Thoracic aorta (tissue), 2 donors: Measurements from ENCODE around the gene CCDC92. TPM values are rescaled to one million over a fixed set of nuclear protein-coding genes. Genes with fewer than 3 reads are reported as not detected.

Experiments
- ATAC-seq: fragments of 150-250 bp; one replicate; pipeline ENCODE4 v1.8.0; 2017; ENCODE audit warnings: low read depth; ENCODE audit not compliant: insufficient number of reproducible peaks, low FRiP score
- DNase-seq: peaks from one replicate; pipeline ENCODE4 v3.0.0-alpha.2; 2020; ENCODE audit warnings: low spot score
- H3K27ac ChIP-seq, 2 donors: fragments of 200-600 bp; sonication (generic); 1 replicate in 1 of 2; 2 replicates in 1 of 2; pipeline ENCODE4 v1.5.1; 2016; ENCODE audit warnings: mild to moderate bottlenecking in 2 of 2, moderate library complexity in 2 of 2
- H3K27me3 ChIP-seq: fragments of 200-600 bp; sonication (generic); replicated peaks from 2 replicates; pipeline ENCODE4 v1.6.0; 2016; ENCODE audit warnings: mild to moderate bottlenecking; ENCODE audit not compliant: insufficient read depth
- H3K36me3 ChIP-seq: fragments of 200-600 bp; sonication (generic); one replicate; pipeline ENCODE4 v1.5.1; 2016
- H3K4me1 ChIP-seq, 2 donors: fragments of 200-600 bp; sonication (generic); 1 replicate in 1 of 2; 2 replicates in 1 of 2; pipeline versions ENCODE4 v1.5.1 to v1.6.0; 2016; ENCODE audit warnings: low read depth in 2 of 2, mild to moderate bottlenecking in 1 of 2; ENCODE audit not compliant: control insufficient read depth in 1 of 2
- H3K4me3 ChIP-seq: fragments of 200-600 bp; sonication (generic); 2 replicates; pipeline ENCODE4 v1.5.1; 2016; ENCODE audit warnings: mild to moderate bottlenecking
- H3K9me3 ChIP-seq: fragments of 200-600 bp; sonication (generic); 2 replicates; pipeline ENCODE4 v1.5.1; 2016
- total RNA-seq, 2 donors: library from RNA; depleted of rRNA; stranded (reverse); fragments of >200 nt; gene quantifications; one replicate each; pipeline versions ENCODE4 v1.1.0 to v1.2.3, GENCODE V29; 2016
- TF ChIP-seq, protein P1 (sequence below): fragments of 200-600 bp; sonication (generic); IDR thresholded peaks from one replicate; pipeline ENCODE4 v1.5.1; 2019; ENCODE audit warnings: antibody characterized with exemption

The CCDC92 gene
- total RNA-seq, 2 donors from 2014 or later = 34.4 to 58.9 TPM

DNA sequence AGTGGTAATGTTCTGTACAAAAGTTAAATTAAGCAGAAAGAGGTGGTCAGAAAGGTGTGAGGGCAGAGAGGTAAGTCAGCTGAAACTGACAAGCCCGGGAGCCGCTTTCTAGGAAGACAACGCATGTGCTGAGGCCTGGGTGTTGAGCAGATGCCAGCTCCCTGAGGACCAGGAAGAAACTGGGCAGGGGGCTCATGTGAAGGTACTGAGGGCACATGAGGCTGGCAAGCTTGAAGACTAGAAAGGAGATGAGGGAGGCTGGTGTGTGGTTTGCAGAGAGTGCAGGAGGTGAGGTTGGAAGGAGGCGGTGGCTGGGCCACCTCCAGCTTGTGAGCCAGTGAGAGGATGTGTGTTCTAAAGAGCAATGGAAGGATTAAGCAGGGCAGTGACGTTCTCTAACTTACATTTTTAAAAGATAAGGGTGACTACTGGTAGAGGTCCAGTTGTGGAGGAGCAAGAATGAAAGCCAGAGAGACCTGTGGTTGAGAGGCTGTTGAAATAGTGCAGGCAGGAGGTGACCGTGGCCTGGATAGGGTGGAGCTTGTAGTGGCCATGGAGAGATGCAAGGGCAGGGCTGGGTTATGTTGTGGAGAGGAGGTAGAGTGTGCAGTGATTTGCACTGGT lies 29.5 kb upstream of the CCDC92 start:
- no peaks in the 10 kb centered on the region for H3K4me1 ChIP-seq
- no peak overlapping the region for H3K27ac ChIP-seq
- no peak for DNase-seq
- TF ChIP-seq, protein P1, sequence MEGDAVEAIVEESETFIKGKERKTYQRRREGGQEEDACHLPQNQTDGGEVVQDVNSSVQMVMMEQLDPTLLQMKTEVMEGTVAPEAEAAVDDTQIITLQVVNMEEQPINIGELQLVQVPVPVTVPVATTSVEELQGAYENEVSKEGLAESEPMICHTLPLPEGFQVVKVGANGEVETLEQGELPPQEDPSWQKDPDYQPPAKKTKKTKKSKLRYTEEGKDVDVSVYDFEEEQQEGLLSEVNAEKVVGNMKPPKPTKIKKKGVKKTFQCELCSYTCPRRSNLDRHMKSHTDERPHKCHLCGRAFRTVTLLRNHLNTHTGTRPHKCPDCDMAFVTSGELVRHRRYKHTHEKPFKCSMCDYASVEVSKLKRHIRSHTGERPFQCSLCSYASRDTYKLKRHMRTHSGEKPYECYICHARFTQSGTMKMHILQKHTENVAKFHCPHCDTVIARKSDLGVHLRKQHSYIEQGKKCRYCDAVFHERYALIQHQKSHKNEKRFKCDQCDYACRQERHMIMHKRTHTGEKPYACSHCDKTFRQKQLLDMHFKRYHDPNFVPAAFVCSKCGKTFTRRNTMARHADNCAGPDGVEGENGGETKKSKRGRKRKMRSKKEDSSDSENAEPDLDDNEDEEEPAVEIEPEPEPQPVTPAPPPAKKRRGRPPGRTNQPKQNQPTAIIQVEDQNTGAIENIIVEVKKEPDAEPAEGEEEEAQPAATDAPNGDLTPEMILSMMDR = no peak
- no peaks in the 10 kb centered on the region for H3K9me3 ChIP-seq
- H3K4me3 ChIP-seq = no peak overlapping the region
- peaks cover 9% of the 10 kb centered on the region for H3K36me3 ChIP-seq
- H3K27me3 ChIP-seq = no peaks in the 10 kb centered on the region
- no peak for ATAC-seq

DNA sequence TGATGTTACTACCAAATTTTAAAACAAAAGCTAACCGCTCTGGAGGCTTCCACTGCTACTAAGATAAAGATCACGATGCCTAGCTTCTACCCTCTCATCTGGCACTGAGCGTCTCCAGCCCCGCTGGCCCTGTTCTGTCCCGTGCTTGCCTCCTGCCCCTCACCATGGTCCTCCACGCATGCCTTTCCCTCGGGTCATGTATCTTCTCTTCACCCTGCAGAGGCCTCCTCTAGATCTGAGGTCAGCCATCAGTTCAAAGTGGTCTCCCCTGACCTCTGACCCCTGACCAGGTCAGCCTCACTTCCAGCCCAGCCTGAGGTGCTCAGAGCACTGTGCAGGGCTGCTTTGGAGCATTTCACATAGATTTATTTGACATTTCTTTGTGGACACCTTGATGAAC lies 28.7 kb upstream of the CCDC92 start:
- Histone ChIP-seq H3K4me3 (no peak overlapping the region), H3K27ac (no peak overlapping the region), H3K36me3 (peaks cover 9% of the 10 kb centered on the region), H3K4me1 (no peaks in the 10 kb centered on the region), H3K9me3 (no peaks in the 10 kb centered on the region), H3K27me3 (no peaks in the 10 kb centered on the region)
- ATAC-seq (no peak), DNase-seq (no peak)
- TF ChIP-seq, protein P1 = no peak

DNA sequence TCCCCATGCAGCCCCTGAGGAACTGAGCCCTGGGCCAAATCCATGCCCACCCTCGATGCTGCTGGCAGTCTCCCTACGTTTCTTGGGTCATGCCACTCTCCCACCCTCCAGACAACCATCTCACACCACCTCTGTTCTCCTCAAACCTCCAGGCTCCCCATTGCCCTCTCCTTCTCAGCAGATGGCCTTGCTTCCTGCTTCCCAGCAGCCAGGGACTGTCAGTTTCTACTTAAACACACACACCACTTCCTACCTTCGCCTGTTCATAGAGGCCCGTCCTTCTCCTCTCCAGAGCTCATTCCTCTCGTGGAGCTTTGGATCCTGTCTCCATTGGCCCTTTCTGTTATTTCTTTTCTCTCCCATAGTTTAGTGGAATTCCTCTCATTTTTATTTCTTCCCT lies 27.5 kb upstream of the CCDC92 start:
- TF ChIP-seq, protein P1 = no peak
- no peak for ATAC-seq
- Histone ChIP-seq H3K4me1 (peaks cover 0 to 6% of the 10 kb centered on the region in 2 donors), H3K36me3 (peaks cover 9% of the 10 kb centered on the region), H3K9me3 (no peaks in the 10 kb centered on the region), H3K4me3 (no peak overlapping the region), H3K27me3 (no peaks in the 10 kb centered on the region), H3K27ac (no peak overlapping the region)
- no peak for DNase-seq

DNA sequence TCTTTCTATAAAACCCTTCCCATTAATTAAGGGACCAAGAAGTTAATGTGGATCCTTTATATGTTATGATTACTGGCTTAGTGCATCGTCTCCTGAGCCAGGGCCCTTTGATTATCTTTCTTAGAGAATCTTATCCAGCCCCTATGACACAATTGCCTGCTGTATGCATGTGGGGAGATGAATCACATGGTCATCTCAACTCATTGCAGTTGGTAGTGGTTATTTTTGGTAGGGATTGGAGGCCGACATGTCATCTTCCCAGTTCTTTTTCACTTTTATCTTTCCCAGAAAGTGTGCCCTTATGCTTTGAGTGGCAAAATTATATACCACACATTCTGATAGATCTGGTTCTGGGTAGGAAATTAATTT lies 26.3 kb upstream of the CCDC92 start:
- ATAC-seq (no peak), DNase-seq (no peak)
- H3K36me3 ChIP-seq = peaks cover 9% of the 10 kb centered on the region
- no peaks in the 10 kb centered on the region for H3K27me3 ChIP-seq
- peaks cover 3 to 13% of the 10 kb centered on the region in 2 donors for H3K4me1 ChIP-seq
- no peak overlapping the region for H3K27ac ChIP-seq
- no peak overlapping the region for H3K4me3 ChIP-seq
- no peaks in the 10 kb centered on the region for H3K9me3 ChIP-seq
- TF ChIP-seq, protein P1 = no peak

DNA sequence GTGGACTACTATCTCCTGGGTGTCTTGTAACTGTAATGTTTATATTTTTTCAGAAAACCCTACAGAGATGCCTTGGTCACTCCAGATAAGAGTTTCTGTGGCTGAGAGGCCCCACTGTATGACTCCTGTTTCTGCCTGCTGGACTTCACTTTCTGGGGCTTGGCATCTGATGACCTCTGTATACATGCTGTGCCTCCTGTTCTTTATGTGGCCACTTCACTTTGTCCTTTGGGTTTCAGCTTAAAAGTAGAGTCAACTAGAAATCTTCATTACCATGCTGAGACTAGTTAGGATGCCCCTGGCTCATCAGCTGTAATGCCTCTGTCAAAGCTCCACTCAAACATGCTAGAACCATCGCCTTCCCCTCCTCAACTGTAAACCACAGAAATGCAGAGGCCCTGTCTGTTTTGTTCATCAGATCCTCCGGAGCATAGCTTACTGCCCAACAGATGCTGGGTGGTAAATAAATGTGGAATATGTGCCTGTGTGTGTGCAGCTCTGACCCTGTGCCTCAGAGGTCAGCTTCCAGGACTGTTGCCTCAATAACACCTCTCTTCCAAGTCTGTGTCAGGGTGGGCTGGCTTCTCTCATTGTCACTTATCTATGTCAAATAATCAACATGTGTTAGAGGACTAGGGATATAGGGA lies 25.8 kb upstream of the CCDC92 start:
- H3K27me3 ChIP-seq = no peaks in the 10 kb centered on the region
- no peak overlapping the region for H3K4me3 ChIP-seq
- H3K4me1 ChIP-seq = peaks cover 3 to 13% of the 10 kb centered on the region in 2 donors
- no peaks in the 10 kb centered on the region for H3K9me3 ChIP-seq
- ATAC-seq (no peak), DNase-seq (no peak)
- H3K27ac ChIP-seq = no peak overlapping the region
- TF ChIP-seq, protein P1 = no peak
- H3K36me3 ChIP-seq = peaks cover 12% of the 10 kb centered on the region
